D721Med (cell line): ENCODE measurements around the gene DGKZ.

Experiments
- DNase-seq: peaks from one replicate; pipeline ENCODE4 v3.0.0; 2011; ENCODE audit warnings: low spot score; ENCODE audit not compliant: insufficient read length
- FAIRE-seq: peaks from 2 replicates; lab custom pipeline; 2011; peaks lifted over from hg19 to GRCh38; lab: Jason Lieb, UNC
- TF ChIP-seq, protein P1 (sequence below): IDR thresholded peaks from 2 replicates; pipeline ENCODE4 v1.5.1; 2012; ENCODE audit warnings: mild to moderate bottlenecking, control low read depth; ENCODE audit not compliant: insufficient read depth; ENCODE audit errors: missing control alignments

DGKZ gene

DNA sequence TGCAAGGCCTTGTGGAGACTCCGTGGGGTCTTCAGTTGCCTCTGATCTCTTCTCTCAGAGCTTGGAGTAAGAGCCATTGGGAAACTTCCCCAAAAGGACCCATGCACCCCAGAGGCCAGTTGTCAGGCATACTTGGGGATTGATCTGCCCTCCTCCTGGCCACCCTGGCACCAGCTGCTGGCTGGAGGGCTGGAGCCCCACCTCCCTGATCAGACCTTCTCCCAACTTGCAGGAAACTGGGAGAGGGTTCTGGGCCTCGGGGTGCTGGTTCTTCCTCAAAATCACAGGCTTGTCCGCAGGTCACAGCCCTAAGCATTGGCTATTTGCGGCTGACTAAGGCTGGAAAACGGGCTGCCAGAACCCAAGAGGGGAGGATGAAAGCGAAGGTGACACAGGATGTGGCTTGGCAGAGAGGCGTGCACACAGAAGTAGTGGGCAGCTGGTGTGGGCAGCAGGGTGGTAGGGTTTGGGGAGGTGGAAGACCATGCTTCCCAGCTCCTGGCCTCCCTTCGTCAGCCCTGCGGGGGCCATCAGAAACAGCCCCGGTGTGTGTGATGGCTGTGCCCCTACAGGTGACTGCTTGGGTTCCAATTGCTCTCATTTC, 1.3 kb upstream of the DGKZ start:
- FAIRE-seq (no peak), DNase-seq (no peak)
- TF ChIP-seq, protein P1, sequence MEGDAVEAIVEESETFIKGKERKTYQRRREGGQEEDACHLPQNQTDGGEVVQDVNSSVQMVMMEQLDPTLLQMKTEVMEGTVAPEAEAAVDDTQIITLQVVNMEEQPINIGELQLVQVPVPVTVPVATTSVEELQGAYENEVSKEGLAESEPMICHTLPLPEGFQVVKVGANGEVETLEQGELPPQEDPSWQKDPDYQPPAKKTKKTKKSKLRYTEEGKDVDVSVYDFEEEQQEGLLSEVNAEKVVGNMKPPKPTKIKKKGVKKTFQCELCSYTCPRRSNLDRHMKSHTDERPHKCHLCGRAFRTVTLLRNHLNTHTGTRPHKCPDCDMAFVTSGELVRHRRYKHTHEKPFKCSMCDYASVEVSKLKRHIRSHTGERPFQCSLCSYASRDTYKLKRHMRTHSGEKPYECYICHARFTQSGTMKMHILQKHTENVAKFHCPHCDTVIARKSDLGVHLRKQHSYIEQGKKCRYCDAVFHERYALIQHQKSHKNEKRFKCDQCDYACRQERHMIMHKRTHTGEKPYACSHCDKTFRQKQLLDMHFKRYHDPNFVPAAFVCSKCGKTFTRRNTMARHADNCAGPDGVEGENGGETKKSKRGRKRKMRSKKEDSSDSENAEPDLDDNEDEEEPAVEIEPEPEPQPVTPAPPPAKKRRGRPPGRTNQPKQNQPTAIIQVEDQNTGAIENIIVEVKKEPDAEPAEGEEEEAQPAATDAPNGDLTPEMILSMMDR: no peak

- FAIRE-seq: no peak
- no peak for DNase-seq
Observed at GRCh38 chr11:46347637-46348311, 511 bp downstream of the DGKZ start.

DNA sequence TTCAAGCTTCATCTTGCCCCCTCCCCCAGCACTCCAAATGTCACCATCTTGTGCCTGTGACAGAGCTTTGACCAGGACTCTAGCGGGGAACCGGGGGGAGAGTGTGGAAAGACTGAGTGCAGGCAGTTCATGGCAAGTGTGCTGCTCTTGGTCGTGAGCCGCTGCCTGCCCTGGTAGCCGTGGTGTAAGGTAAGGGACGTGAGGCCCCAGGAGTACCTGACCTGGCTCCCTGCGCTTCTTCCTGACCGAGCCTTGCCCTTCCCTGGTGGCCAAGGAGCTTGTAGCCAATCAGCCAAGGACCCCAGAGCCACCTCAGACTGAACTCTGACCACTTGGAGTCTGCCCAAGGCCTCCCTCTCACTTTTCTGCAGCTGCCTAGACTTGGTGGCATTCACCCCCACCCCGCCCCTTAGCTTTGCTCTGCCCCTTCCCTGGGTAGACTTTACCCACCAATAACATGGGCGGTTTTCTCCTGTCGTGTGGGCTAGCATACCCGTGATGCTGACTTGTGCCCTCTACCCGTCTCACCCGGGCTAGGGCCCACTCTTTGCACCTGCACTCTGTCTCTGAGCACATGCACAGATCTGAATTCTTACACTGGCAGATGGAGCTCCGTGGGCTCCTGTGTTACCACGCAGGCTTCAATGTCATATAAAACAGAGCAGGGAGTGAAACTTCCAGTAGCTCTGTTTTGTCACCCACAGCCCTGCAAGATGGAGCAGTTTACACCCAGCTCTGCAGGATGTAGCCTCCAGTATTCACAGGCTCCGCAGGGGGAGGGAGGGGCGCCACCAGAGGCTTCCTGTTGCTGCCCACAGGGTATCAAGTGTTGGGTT, 1.5 kb downstream of the DGKZ start:
- DNase-seq (no peak), FAIRE-seq (no peak)
- TF ChIP-seq, protein P1: no peak

More at GRCh38 chr11:46347637-46348311, 511 bp downstream of the DGKZ start:
- TF ChIP-seq, protein P1: no peak

GRCh38 chr11:46350695-46351094, 3.4 kb downstream of the DGKZ start:
- FAIRE-seq: no peak

GRCh38 chr11:46351148-46351547, 3.9 kb downstream of the DGKZ start:
- no peak for FAIRE-seq
- TF ChIP-seq, protein P1: no peak
- DNase-seq: no peak

More at GRCh38 chr11:46350695-46351094, 3.4 kb downstream of the DGKZ start:
- TF ChIP-seq, protein P1: no peak
- no peak for DNase-seq

GRCh38 chr11:46351606-46352005, 4.3 kb downstream of the DGKZ start:
- TF ChIP-seq, protein P1: no peak
- DNase-seq (no peak), FAIRE-seq (no peak)
